SK-N-SH treated with all-trans-retinoic acid at 6 μM for 48 hours (cell line): ENCODE results near the gene DENND5A.

Experiments used
- CREB5 ChIP-seq: fragments of 250-450 bp; sonication (Bioruptor Pico); IDR thresholded peaks from 2 replicates; pipeline ENCODE4 v1.5.1; 2020; ENCODE audit warnings: low read depth, mild to moderate bottlenecking, moderate library complexity
- CSRNP3 ChIP-seq: fragments of 250-450 bp; sonication (Bioruptor Pico); IDR thresholded peaks from 2 replicates; pipeline ENCODE4 v1.5.1; 2021; ENCODE audit warnings: mild to moderate bottlenecking, moderate library complexity
- OSR1 ChIP-seq: fragments of 250-450 bp; sonication (Bioruptor Pico); IDR thresholded peaks from 2 replicates; pipeline ENCODE4 v1.8.0; 2022; ENCODE audit warnings: moderate library complexity, mild to moderate bottlenecking, inconsistent platforms
- PATZ1 ChIP-seq: fragments of 250-450 bp; sonication (Bioruptor Pico); IDR thresholded peaks from 2 replicates; pipeline ENCODE4 v1.8.0; 2020; ENCODE audit warnings: mild to moderate bottlenecking, moderate library complexity, borderline replicate concordance
- POU6F1 ChIP-seq: fragments of 250-450 bp; sonication (Bioruptor Pico); IDR thresholded peaks from 2 replicates; pipeline ENCODE4 v1.8.0; 2021; ENCODE audit warnings: low read depth, mild to moderate bottlenecking, moderate library complexity, borderline replicate concordance
- PPARA ChIP-seq: fragments of 250-450 bp; sonication (Bioruptor Pico); IDR thresholded peaks from 2 replicates; pipeline ENCODE4 v1.5.0; 2020; ENCODE audit warnings: mild to moderate bottlenecking, borderline replicate concordance
- RARB ChIP-seq: fragments of 250-450 bp; sonication (Bioruptor Pico); IDR thresholded peaks from 2 replicates; pipeline ENCODE4 v1.8.0; 2021; ENCODE audit warnings: mild to moderate bottlenecking, moderate library complexity
- SNAI2 ChIP-seq: fragments of 250-450 bp; sonication (Bioruptor Pico); IDR thresholded peaks from 2 replicates; pipeline ENCODE4 v1.5.0; 2020; ENCODE audit warnings: mild to moderate bottlenecking, moderate library complexity
- TOX ChIP-seq: fragments of 250-450 bp; sonication (Bioruptor Pico); IDR thresholded peaks from 2 replicates; pipeline ENCODE4 v1.8.0; 2021; ENCODE audit warnings: mild to moderate bottlenecking, moderate library complexity, borderline replicate concordance
- TSHZ2 ChIP-seq: fragments of 250-450 bp; sonication (Bioruptor Pico); IDR thresholded peaks from 2 replicates; pipeline ENCODE4 v1.5.0; 2020; ENCODE audit warnings: mild to moderate bottlenecking, moderate library complexity
- ZFP3 ChIP-seq: fragments of 250-450 bp; sonication (Bioruptor Pico); IDR thresholded peaks from 2 replicates; pipeline ENCODE4 v1.5.0; 2020; ENCODE audit warnings: mild to moderate bottlenecking, moderate library complexity
- ZNF565 ChIP-seq: fragments of 450-650 bp; formaldehyde crosslinking; conservative IDR thresholded peaks from 2 replicates; pipeline ENCODE4 v1.5.0; 2020; ENCODE audit warnings: low read depth, mild to moderate bottlenecking, moderate library complexity
- ZNF8 ChIP-seq: fragments of 450-650 bp; formaldehyde crosslinking; IDR thresholded peaks from 2 replicates; pipeline ENCODE4 v1.5.0; 2020; ENCODE audit warnings: mild to moderate bottlenecking, moderate library complexity

GRCh38 chr11:9138133-9138453, 127.1 kb downstream of the DENND5A start:
- TF ChIP-seq RARB (no peak), TOX (CRISPR knock-in tag) (no peak), ZFP3 (CRISPR knock-in tag) (no peak), CSRNP3 (CRISPR knock-in tag) (no peak), CREB5 (no peak), PATZ1 (CRISPR knock-in tag) (no peak), ZNF565 (CRISPR knock-in tag) (no peak), POU6F1 (CRISPR knock-in tag) (no peak), PPARA (CRISPR knock-in tag) (no peak), SNAI2 (no peak), OSR1 (CRISPR knock-in tag) (no peak), TSHZ2 (CRISPR knock-in tag) (no peak), ZNF8 (CRISPR knock-in tag) (no peak)
